Fibroblast of skin of right biceps (primary cell): ENCODE measurements around the gene SCFD2.
A peak's percentile ranks its signal among the peaks of the same experiment; 100 is the strongest.
"Not testable (repeated sequence)": the region's sequence is repeated elsewhere in the genome, so short reads cannot be mapped to it uniquely, and the experiment has no call there.

Experiments
- DNase-seq: peaks from one replicate; pipeline ENCODE4 v3.0.0-alpha.2; 2013

The SCFD2 gene

DNA sequence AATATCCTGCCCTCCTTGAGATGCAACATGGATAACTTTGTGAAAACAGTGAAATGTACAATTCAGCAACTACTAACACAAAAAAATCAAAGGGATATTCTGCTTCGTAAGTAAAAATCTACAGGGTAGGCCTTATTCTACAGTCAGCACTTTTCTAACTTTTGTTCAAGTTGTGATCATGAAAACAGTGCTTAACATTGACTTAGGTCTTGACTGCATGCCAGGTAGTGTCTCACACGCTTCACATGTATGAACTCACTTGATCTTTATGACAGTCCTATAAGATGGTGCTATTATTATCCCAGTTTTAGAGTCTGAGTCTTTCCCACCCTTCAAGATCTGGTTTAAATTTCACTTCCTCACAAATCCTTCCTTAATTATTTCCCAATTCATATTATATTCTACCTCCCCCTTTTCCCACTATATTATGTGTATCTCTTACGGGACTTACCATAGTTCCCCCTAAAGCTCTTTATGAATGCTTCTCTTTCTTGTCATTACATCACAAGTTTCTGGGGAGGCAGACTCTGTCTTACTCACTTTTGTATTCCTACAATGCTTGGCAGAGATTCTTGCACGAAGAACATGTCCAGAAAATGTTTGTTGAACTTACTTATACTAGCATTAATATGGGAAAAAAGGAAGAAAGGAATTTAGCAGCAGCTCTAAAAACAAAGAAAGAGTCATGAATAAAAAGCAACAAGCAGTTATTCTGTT, 179.8 kb downstream of the SCFD2 start:
- peak; percentile 85 for DNase-seq

DNA sequence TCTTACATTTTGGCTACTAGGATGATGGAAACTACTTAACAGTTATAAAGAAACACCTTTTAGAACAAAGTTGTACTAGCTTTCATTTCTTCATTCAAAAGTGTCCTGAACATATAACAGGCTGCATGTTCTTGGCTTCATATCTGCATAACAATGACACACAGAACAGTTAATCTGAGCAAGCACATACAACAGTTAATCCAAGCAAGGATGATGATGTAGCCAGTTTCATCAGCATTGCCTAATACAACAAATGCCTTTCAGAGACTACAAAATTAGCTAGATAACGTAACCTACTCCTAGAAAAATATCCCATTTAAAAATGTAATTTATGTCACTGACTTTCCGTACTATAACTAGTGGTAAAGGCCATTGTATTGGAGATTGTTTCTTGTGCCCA, 182.1 kb downstream of the SCFD2 start:
- no peak for DNase-seq

DNA sequence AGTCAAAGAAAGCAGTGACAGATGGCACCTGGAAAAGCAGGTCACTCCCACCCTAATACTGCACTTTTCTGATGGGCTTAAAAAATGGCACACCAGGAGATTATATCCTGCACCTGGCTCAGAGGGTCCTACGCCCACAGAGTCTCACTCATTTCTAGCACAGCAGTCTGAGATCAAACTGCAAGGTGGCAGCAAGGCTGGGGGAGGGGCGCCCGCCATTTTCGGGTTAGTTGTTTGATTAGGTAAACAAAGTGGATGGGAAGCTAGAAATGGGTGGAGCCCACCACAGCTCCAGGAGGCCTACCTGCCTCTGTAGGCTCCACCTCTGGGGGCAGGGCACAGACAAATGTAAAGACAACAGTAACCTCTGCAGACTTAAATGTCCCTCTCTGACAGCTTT, 188.1 kb downstream of the SCFD2 start:
- DNase-seq: not testable (repeated sequence)

DNA sequence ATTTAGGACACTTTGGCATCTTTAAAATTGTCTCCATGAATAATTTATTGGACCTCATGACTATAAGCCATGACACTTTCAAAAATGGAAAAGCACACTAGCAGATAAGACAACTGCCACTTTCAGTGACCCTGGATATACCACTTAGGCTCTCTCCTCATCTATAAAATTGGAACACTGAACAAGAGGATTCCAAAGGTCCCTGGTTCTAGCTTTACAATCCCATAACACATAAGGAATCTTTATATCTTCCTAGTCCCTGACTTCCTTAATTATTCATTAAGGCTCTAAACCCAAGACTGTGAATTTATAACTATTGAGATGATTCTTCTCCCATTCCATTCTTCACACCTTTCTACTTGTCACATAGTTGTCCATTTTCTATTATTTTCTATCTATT, 190.2 kb downstream of the SCFD2 start:
- DNase-seq: no peak

DNA sequence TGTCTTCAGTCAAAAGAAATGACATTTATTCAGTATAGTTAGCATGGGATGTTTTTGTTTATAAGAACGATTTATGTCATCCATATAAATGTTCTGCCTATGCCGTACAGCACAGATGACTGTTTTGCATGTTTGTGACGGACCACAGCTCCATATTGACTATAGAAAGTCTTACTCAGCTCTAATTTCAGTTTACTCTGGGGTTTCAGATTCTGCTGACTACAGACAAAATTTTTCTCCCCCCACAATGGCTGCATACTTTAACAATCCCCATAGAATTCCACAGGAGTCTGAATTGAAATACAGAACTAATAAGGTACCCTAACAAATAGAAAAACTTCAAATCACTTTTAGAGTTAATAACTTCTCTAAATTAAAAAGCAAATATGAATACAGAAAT, 191.0 kb downstream of the SCFD2 start:
- peak; percentile 30 for DNase-seq

DNA sequence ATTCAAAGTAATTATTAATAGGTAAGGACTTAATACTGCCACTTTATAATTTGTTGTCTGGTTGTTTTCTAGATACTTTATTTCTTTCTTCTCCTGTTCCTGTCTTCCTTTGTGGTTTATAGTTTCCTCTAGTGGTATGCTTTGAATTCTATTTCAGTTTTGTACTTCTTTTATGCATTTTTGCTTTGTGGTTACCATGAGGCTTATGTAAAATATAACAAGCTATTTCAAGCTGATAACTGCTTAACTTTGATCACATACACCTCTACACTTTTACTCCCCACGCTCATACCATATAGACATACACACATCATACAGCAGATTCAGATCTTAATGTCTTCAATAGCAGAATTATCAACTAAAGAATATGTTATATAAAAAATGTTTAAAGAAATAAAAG, 192.3 kb downstream of the SCFD2 start:
- no peak for DNase-seq

DNA sequence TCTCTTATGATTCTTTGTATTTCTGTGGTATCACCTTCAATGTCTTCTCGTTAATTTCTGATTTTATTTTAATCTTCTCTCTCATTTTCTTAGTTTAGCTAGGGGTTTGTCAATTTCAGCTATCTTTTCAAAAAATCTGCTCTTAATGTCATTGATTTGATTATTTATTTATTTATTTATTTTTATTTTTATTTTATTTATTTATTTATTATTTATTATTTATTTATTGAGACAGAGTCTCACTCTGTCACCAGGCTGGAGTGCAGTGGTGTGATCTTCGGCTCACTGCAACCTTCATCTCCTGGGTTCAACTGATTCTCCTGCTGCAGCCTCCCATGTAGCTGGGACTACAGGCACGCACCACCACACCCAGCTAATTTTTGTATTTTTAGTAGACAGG, 194.1 kb downstream of the SCFD2 start:
- no peak for DNase-seq

DNA sequence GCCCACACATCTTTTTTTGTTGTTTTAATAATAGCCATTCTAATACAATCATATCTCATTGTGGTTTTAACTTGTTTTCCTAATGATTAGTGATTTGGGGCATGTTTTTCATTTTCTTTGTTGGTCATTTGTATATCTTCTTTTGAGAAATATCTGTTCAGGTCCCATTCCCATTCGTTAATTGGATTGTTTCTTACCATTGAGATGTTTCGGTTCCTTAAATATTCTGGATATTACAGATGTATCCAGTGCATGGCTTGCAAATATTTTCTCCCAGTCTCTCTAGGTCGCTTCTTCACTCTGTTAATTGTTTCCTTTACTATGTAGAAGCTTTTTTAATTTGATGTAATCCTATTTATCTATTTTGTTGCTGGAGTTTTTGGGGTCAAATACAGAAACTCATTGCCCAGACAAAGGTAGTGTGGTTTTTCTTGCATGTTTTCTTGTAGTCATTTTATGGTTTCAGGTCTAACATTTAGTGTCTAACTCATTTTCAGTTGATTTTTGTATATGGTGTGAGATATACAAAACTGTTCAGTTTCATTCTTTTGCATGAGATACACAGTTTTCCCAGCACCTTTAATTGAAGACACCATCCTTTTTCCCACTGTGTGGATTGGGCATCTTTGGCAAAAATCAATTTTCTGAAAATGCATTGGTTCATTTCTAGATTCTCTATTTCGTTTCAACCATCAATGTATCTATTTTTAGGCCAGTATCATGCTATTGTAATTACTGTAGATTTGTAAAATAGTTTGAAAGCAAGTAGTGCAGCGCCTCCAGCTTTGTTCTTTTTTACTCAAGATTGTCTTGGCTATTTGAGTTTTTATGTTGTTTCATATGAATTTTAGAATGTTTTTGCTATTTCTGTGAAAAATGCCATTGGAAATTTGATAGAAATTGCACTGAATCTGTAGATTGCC, 195.9 kb downstream of the SCFD2 start:
- DNase-seq: no peak

DNA sequence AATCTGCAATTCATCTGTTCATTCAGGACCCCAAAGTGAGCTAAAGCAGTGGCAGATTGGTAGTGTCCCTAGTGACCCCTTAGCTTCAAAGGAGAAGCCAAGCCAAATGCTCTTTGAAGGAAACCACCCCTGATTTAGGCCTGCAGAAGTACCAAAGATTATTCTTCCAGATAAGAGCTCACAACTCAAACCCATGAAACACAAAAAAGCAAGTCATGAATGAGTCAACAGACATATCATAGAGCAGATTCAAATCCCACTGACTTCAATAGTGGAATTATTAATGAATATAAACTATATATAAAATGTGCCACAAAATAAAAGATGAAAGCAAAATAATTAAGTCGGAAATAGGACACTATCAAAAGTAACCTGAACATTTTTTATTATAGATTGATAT, 197.6 kb downstream of the SCFD2 start:
- no peak for DNase-seq

DNA sequence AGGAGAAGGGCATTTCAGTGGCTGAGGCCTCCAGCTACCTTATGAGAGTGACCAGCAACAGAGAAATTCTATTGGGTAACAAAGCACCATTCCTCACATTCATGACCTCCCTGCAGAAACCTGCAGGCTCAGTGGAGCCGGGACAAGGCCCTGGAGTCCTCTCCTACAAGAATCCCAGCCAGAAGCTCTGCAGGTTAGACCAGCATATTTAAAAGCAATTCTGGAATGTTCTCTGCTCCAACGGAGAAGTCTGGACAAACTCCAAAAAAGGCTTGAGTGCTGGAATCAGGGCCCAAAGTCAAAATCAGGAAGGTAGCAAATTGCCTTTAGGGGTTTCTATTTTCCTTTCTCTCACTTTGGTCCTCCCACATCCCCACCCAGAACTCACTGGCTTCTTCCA, 202.9 kb downstream of the SCFD2 start:
- no peak for DNase-seq

DNA sequence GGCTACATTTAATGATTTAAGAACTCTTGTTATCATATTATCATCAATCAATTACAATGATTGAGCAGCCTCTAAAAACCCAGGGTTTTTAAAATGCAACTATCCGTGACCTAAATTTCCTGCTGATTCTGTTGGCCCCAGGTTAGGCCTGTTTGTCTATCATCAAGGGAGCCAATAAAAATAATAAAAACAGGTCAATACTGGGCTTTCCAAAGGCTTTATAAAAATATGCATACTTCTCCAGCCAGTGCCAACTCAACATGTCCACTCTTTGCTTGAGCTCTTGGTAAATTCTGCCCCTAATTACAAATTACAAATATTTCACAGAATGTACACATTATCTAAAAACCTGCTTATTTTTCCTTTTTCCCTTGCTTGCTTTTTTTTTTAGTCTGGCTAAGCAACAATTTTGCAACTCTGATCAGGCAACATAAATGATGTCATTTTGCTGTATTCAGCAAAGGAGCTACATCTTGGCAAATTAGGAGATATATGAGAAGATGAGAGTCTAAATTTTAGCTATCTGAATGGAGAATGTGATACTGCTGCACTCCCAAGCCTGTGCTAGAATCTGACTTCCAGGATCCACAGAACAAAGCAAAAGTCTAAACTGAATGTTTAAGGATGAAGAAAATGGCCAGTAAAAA, 204.0 kb downstream of the SCFD2 start:
- no peak for DNase-seq

DNA sequence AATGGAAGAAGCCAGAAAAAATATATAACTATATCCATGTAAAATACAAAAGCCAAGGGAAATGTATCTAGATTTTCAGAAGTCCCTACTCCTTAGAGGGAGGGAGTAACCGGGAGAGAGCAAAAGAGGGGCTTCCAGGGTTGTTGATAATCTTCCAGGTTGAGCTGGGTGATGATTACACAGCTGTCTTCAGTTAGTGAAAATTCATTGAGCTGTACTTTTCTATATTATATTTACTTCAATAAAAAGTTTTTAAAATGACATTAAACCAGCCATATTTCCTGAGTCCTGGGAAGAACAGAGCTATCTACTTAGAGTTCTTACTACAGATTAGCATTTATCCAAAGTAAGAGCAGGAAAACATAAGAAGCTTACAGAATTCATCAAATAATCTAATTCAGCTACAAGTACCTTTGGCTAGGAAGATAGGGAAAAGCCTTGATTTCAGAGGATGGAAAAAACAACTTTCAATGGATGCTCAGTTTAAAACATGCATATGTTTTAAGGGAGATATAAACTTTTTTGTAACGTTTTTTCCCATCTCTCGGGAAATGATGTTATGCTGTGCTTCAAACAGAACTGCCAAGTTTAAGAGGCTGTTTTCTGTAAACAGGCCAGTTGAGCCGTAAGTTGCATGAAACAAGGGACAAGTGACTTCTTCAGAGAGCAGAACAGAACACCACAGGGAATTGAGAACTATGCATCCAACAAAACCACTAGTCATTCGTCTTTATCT, 204.6 kb downstream of the SCFD2 start:
- DNase-seq: no peak

DNA sequence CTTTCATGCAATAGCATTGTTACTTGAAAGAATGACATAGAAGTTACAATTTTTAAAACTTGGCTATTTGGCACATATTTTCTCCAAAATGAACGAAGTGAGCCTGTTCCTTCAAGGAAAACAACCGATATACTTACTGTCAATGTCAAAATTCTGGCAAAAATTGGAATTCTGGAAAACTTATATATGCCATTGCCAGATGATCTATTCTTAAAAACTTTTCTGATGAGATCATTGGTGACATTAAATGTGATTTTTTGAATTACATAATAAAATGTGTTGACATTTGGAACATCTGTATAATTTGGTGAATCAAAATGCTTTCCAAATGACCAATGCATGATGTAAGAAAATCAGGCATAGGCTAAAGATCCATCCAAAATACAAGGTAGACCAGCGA, 209.0 kb downstream of the SCFD2 start:
- DNase-seq: no peak

DNA sequence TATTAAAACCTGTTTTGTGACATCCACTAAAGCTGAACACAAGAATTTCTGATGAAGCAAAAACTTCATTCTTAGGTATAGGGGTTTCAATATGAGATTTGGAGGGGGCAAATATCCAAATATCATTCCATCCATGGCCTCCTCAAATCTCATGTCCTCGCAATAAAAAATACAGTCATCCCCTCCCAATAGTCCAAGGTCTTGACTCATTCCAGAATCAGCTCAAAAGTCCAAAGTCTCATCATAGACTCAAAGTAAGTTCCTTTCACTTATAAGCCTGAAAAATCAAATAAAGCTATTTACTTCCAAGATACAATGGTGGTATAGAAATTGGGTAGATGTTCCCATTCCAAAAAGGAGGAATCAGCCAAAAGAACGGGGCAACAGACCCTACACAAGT, 213.4 kb downstream of the SCFD2 start:
- DNase-seq: no peak

DNA sequence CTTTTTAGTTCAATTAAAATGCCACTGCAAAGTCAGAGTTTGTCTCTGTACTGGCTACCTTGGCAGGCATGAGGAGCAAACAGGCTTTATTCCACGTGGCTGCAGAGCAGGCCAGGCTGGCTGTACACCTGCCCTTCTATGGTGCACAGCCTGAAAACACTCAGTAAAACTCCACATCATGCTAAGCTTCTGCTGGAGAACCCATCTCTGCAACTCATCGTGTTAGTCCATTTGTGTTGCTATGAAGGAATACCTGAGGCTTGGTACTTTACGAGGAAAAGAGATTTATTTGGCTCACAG, 214.4 kb downstream of the SCFD2 start:
- no peak for DNase-seq

DNA sequence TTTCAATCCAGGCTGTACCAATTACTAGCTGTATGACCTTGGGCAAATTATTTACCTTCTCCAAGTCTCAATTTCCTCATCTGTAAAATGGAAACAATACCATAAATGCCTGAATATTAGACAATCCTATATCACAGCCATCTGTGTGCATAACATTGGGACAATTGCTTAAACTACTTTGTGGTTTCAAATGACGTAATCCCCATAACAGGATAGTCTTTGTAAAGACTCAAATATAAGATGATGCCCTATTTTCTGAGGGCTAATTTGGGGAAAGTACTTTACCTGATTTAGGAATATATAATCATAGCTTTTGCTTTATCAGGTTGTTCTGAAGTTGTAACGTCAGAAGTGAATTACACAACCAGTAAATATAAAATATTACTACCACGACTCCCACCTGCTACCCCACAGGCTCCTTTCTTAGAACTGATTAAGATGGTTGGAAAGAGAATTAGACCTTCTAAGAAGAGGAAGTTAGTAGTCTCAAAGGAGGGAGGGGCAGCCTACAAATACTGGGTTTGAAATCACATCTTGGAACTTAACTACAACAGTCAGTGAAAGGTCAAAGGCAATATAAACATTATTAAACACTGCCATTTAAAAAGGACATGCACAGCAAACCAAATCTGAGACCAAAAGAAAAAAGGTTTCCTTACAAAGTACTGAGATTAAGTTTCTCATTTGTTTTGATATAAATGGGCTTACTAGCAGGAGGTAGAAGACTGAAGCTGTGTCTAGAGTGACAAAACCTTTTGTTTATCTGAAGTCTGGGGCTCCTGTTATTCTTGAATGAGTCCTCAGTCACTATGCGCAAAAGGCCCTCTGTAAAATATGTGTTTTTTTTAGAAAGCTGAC, 215.0 kb downstream of the SCFD2 start:
- DNase-seq: no peak

DNA sequence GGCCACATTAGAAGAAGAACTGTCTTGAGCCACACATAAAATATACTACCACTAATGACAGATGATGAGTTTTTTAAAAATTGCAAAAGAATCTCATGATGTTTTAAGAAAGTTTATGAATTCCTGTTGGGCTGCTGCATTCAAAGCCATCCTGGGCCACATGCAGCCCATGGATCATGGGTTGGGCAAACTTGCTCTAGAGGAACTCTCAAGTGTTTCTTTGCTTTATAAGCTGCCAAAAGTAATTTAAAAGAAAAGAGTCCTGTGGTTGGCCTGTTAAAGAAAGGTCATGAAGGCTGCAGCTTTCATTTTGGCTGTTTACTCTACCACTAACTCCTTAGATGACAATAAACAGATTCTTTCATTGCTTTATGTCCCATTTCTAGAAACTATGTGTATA, 218.2 kb downstream of the SCFD2 start:
- DNase-seq: no peak

DNA sequence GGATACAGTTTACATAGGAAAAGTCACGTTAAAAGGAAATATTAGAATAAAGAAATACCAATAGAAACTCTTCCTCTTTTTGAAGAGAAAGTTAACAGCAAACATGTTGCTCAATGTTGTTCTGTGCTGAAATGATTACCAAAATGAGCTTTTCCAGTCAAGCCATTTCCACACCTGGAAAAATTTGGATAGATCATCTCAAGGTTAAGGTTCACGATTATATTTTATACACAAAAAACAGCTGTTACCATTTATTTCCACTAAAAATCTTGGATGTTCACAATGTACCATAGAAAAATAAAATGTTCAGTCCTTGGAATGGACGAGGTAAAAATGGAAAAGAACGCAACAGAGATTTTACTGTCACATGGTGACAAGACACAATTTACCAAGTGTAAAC, 218.7 kb downstream of the SCFD2 start:
- no peak for DNase-seq

DNA sequence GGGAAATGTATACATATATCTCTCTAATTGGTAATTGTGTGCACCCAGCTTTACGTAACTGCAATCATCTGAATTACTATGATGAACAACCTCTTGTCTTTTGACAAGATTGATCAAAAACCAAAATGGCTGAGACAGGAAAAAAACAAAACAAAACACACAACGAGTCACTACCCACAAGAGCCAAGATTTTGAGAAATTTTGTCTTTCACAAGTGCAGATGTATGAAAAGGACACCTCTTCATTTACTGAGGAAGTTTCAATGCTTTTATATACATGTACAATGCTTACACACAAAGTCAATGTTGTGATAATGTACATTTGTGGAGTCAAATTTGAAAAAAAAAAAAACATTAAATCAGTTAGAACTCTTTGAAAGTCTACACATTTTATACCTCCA, 224.6 kb downstream of the SCFD2 start:
- no peak for DNase-seq

DNA sequence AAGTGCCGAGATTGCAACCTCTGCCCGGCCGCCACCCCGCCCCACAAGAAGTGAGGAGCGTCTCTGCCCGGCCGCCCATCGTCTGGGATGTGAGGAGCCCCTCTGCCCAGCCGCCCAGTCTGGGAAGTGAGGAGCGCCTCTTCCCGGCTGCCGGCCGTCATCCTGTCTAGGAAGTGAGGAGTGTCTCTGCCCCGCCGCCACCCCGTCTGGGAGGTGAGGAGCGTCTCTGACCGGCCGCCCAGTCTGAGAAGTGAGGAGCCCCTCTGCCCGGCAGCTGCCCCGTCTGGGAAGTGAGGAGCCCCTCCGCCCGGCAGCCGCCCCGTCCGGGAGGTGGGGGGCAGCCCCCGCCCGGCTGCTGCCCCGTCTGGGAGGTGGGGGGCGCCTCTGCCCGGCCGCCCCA, 226.6 kb downstream of the SCFD2 start:
- not testable (repeated sequence) for DNase-seq

DNA sequence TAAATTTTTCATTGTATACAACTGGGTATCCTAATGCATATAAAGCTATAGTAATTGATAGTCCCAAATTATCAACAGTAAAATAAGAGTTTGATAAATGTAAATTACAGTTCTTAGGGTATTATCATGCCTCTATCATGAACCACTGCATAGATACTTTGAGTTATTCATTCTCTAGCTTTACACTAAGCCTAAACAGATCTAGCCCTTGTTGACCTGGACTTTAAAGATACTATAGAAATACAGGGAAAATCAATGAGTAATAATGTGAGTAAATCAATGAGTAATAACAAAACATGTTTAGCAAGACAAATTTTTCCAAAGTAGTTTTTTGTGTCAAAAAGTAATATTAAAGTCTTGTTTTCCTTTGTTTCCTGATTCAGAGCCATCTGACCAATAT, 228.4 kb downstream of the SCFD2 start:
- DNase-seq: no peak

DNA sequence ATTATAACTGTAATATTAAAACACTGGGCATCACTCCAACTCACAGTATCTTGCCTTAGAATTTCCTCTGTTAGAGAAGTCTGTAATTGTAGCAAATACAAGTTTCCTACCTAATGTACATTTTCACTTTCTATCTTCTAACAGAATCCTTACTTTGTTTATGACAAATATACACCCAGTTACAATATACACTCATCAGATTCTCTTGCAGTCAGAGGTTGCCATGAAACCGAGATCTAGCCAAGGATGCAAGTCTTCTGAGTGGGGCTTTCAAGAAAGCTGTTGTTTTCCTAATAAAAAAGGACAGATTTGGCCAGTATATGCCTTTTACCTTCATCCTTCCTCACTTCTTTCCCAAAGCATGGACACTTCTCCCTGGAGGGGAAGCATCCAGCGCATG, 228.9 kb downstream of the SCFD2 start:
- no peak for DNase-seq
